ENCODE data around the gene PIKFYVE. TPM values are rescaled to one million over a fixed set of nuclear protein-coding genes. Genes with fewer than 3 reads are reported as not detected.

PIKFYVE gene
- total and polyA plus RNA-seq, 10 of the 15 experiments (the other 5 are each of a cell fraction or from before 2014, with no cell fraction given), result 5.2 to 41.7 (median 19.6) TPM

GRCh38 chr2:208265801-208266552 is at the start of gene PIKFYVE (continued):
- TF ChIP-seq SP1 (IDR thresholded peaks at IDR 0.05; ENCODE audit: low read depth, low read length) (peak; percentile 53), TCF7 (IDR thresholded peaks at IDR 0.05; ENCODE audit: borderline replicate concordance) (no peak), MLLT1 (IDR thresholded peaks at IDR 0.05) (peak; percentile 100), FOXK2 (IDR thresholded peaks at IDR 0.05) (peak; percentile 76), ZBTB40 (IDR thresholded peaks at IDR 0.05; ENCODE audit: borderline replicate concordance) (peak; percentile 62; the same call in 1 of the 2 replicates), MTA2 (IDR thresholded peaks at IDR 0.05; ENCODE audit: low read depth) (peak; percentile 56; the same call in 1 of the 2 replicates), BACH1 (IDR thresholded peaks at IDR 0.05; ENCODE audit: borderline replicate concordance) (peak; percentile 57; the same call in 1 of the 2 replicates), HDAC2 (IDR thresholded peaks at IDR 0.05) (no peak), NBN (IDR thresholded peaks at IDR 0.05) (peak; percentile 67; the same call in 1 of the 2 replicates), ESRRA (IDR thresholded peaks at IDR 0.05; ENCODE audit: low read length) (no peak), NRF1 (conservative IDR thresholded peaks at IDR 0.05; ENCODE audit: low read depth, low read length) (peak; percentile 40), NFXL1 (IDR thresholded peaks at IDR 0.05; ENCODE audit: borderline replicate concordance) (no peak), RAD21 (IDR thresholded peaks at IDR 0.05; ENCODE audit: insufficient read depth, low read depth, low read length) (no peak; the same call in 1 of the 2 replicates), SREBF2 (IDR thresholded peaks at IDR 0.05; ENCODE audit: low read length) (no peak), E2F8 (IDR thresholded peaks at IDR 0.05; ENCODE audit: low read depth, partially characterized antibody) (no peak), NFIC (IDR thresholded peaks at IDR 0.05; ENCODE audit: low read depth, low read length) (no peak; the same call in none of the 2 replicates), RELB (IDR thresholded peaks at IDR 0.05; ENCODE audit: low read depth) (peak; percentile 98), CBX5 (IDR thresholded peaks at IDR 0.05; ENCODE audit: low read depth) (peak; percentile 92), IRF4 (IDR thresholded peaks at IDR 0.05; ENCODE audit: low read depth, low read length) (0 out of 2 replicates have a peak, but pooled peaks have one; percentile 9), NR2C2 (IDR thresholded peaks at IDR 0.05; ENCODE audit: borderline replicate concordance, control insufficient read depth, insufficient read length, low read depth) (peak; percentile 89), HCFC1 (IDR thresholded peaks at IDR 0.05; ENCODE audit: low read length) (peak; percentile 66)

Data from GM12878 (cell line).